HG03558 (cell line): Measurements from ENCODE around the gene MXRA8.
A peak's percentile ranks its signal among the peaks of the same experiment; 100 is the strongest.
"Not testable (repeated sequence)": the region's sequence is repeated elsewhere in the genome, so short reads cannot be mapped to it uniquely, and the experiment has no call there.

ENCODE experiments used
- ATAC-seq: cut with Tn5 transposase; IDR thresholded peaks from one replicate; pipeline ENCODE4 v1.9.1; 2021; ENCODE audit warnings: moderate number of reproducible peaks; ENCODE audit not compliant: unreplicated experiment; ENCODE audit errors: extremely low read depth

The MXRA8 gene

GRCh38 chr1:1324524-1325287 is 33.6 kb downstream of the MXRA8 start, which contains the start of the genes CPTP and INTS11:
Gene CPTP (plus strand): TSS chr1:1324802. CDS start chr1:1326911, 2,109 bp downstream.
Gene INTS11 (minus strand): TSS chr1:1324660. CDS start chr1:1324608, 52 bp downstream.
- ATAC-seq = peak; percentile 40

- ATAC-seq = no peak
Observed at GRCh38 chr1:1324084-1324523, 34.3 kb downstream of the MXRA8 start.

- ATAC-seq = no peak
Observed at GRCh38 chr1:1322952-1323351, 35.4 kb downstream of the MXRA8 start.

GRCh38 chr1:1322418-1322817 is 35.9 kb downstream of the MXRA8 start:
- no peak for ATAC-seq

GRCh38 chr1:1321477-1321876 is 36.9 kb downstream of the MXRA8 start:
- no peak for ATAC-seq

GRCh38 chr1:1320666-1321448 is 37.5 kb downstream of the MXRA8 start:
- no peak for ATAC-seq

GRCh38 chr1:1319646-1319941 is 38.8 kb downstream of the MXRA8 start:
- ATAC-seq = no peak

GRCh38 chr1:1318777-1319645 is 39.3 kb downstream of the MXRA8 start:
- no peak for ATAC-seq

GRCh38 chr1:1318131-1318652 is 40.2 kb downstream of the MXRA8 start:
- ATAC-seq = no peak

- ATAC-seq = no peak
Observed at GRCh38 chr1:1317420-1317819, 40.9 kb downstream of the MXRA8 start.

- ATAC-seq = not testable (repeated sequence)
Observed at GRCh38 chr1:1316199-1316598, 42.2 kb downstream of the MXRA8 start.

- ATAC-seq = no peak
Observed at GRCh38 chr1:1315435-1315954, 42.9 kb downstream of the MXRA8 start.

GRCh38 chr1:1314678-1315335 is 43.5 kb downstream of the MXRA8 start:
- ATAC-seq = no peak

- no peak for ATAC-seq
Observed at GRCh38 chr1:1314237-1314586, 44.1 kb downstream of the MXRA8 start.

GRCh38 chr1:1313500-1314236 is 44.7 kb downstream of the MXRA8 start:
- no peak for ATAC-seq

GRCh38 chr1:1312450-1313314 is 45.7 kb downstream of the MXRA8 start:
- no peak for ATAC-seq

GRCh38 chr1:1311107-1312104 is 46.9 kb downstream of the MXRA8 start:
- no peak for ATAC-seq
